8988T (cell line): Measurements from ENCODE around the gene POLR2J2.
"Not testable (repeated sequence)": the region's sequence is repeated elsewhere in the genome, so short reads cannot be mapped to it uniquely, and the experiment has no call there.

Source experiments
- DNase-seq: peaks from one replicate; pipeline ENCODE4 v3.0.0; 2011

Gene POLR2J2

GRCh38 chr7:102671166-102671955 lies at the start of gene POLR2J2:
Gene POLR2J2 (minus strand): TSS chr7:102671663. CDS start chr7:102671601, 62 bp downstream.
- not testable (repeated sequence) for DNase-seq

GRCh38 chr7:102718491-102718890 lies 47.0 kb upstream of the POLR2J2 start:
- DNase-seq, result not testable (repeated sequence)

GRCh38 chr7:102715718-102716117 lies 44.3 kb upstream of the POLR2J2 start:
- DNase-seq, result not testable (repeated sequence)

GRCh38 chr7:102714774-102715522 lies 43.5 kb upstream of the POLR2J2 start:
- DNase-seq, result not testable (repeated sequence)

- not testable (repeated sequence) for DNase-seq
Measured at GRCh38 chr7:102713691-102714080, 42.2 kb upstream of the POLR2J2 start.

GRCh38 chr7:102713011-102713690 lies 41.7 kb upstream of the POLR2J2 start:
- DNase-seq, result not testable (repeated sequence)

GRCh38 chr7:102698962-102699750 lies 27.7 kb upstream of the POLR2J2 start:
- DNase-seq, result not testable (repeated sequence)

GRCh38 chr7:102697642-102698512 lies 26.4 kb upstream of the POLR2J2 start:
- not testable (repeated sequence) for DNase-seq

GRCh38 chr7:102696009-102696408 lies 24.5 kb upstream of the POLR2J2 start:
- not testable (repeated sequence) for DNase-seq

GRCh38 chr7:102695033-102695552 lies 23.6 kb upstream of the POLR2J2 start:
- DNase-seq, result not testable (repeated sequence)

GRCh38 chr7:102694008-102694407 lies 22.5 kb upstream of the POLR2J2 start:
- DNase-seq, result not testable (repeated sequence)

- DNase-seq, result not testable (repeated sequence)
Measured at GRCh38 chr7:102690602-102691001, 19.1 kb upstream of the POLR2J2 start.

GRCh38 chr7:102689436-102690282 lies 18.2 kb upstream of the POLR2J2 start:
- not testable (repeated sequence) for DNase-seq

- not testable (repeated sequence) for DNase-seq
Measured at GRCh38 chr7:102688299-102689036, 17.0 kb upstream of the POLR2J2 start.

GRCh38 chr7:102682560-102682959 lies 11.1 kb upstream of the POLR2J2 start:
- not testable (repeated sequence) for DNase-seq

GRCh38 chr7:102680780-102681179 lies 9.3 kb upstream of the POLR2J2 start:
- DNase-seq, result not testable (repeated sequence)

- DNase-seq, result not testable (repeated sequence)
Measured at GRCh38 chr7:102675545-102675944, 4.1 kb upstream of the POLR2J2 start.

GRCh38 chr7:102673447-102674067 lies 2.1 kb upstream of the POLR2J2 start:
- DNase-seq, result not testable (repeated sequence)

- not testable (repeated sequence) for DNase-seq
Measured at GRCh38 chr7:102671956-102672307, 469 bp upstream of the POLR2J2 start.
